Bronchial epithelial cell (primary cell): ENCODE measurements around the gene POLR3GL. TPM values are rescaled to one million over a fixed set of nuclear protein-coding genes. Genes with fewer than 3 reads are reported as not detected.

Source experiments
- DNase-seq: peaks from one replicate; pipeline ENCODE4 v3.0.0-alpha.2; 2010; ENCODE audit warnings: low read depth
- FAIRE-seq: peaks from 2 replicates; lab custom pipeline; 2011; peaks lifted over from hg19 to GRCh38; lab: Jason Lieb, UNC
- H3K27me3 ChIP-seq: 2 replicates; pipeline ENCODE4 v1.5.1; 2011; ENCODE audit warnings: low read length; ENCODE audit not compliant: control insufficient read depth, insufficient read depth
- H3K36me3 ChIP-seq: 2 replicates; pipeline ENCODE4 v1.5.1; 2011; ENCODE audit warnings: low read length; ENCODE audit not compliant: control insufficient read depth, insufficient read depth
- H3K4me3 ChIP-seq: 2 replicates; pipeline ENCODE4 v1.5.1; 2011; ENCODE audit warnings: mild to moderate bottlenecking, low read depth, low read length, control low read depth
- total RNA-seq: library from RNA; depleted of rRNA; stranded (reverse); fragments of >200 nt; gene quantifications from 2 replicates; pipeline ENCODE4 v1.2.1, GENCODE V29; 2014
- TF ChIP-seq, protein P1 (sequence below): IDR thresholded peaks from 2 replicates; pipeline ENCODE4 v1.5.1; 2011; ENCODE audit warnings: mild to moderate bottlenecking, moderate library complexity, low read length, control low read depth, inconsistent platforms; ENCODE audit not compliant: insufficient read depth, severe bottlenecking

Gene POLR3GL, protein sequence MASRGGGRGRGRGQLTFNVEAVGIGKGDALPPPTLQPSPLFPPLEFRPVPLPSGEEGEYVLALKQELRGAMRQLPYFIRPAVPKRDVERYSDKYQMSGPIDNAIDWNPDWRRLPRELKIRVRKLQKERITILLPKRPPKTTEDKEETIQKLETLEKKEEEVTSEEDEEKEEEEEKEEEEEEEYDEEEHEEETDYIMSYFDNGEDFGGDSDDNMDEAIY
- 4.7 and 11.0 TPM in 2 replicates for total RNA-seq

DNA sequence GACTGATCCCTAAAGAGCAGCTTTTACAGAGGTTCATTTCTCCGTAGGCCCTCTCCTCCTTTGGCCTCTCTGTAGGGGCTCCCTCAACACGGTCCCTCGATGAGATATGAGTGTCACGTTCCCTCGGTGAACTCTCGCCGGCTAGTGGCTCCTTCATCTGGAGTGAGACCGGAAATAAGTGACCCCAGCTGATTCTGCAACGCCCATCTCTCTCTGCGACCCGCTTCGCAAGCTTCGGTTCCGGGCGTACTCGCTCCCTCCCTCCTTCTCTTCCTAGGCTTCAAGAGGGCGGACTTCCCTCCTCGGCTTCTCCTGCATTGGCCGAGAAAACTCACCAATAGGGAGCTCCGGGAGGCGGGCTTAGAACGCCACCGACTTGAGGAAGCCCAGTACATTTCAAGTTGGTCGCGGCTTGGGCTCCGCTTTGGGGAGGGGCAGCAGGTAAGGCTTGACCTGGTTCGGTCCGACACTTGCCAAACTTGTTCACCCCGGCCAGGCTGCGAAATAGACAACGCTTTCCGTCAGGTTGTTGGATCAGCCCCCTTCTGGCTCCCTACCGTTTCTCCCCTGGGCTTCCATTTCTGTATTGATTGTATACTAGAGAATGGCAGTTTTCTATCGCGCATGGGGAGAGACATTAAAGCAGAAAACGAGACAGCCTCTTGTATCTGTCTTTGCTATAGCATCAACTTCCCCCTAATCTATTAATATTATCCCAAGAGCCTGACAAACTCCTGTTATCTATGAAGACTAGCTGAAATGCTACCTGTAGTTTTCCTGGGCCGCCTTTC, at the start of gene POLR3GL, which contains the start of gene ANKRD34A:
POLR3GL (plus strand) TSS at position 363 of the 791 bp plus-strand sequence. CDS start 10,176 bp downstream, outside the sequence.
ANKRD34A (minus strand) TSS at position 248 of the 791 bp plus-strand sequence. CDS start 2,816 bp downstream, outside the sequence.
- no peak for FAIRE-seq
- no peaks in the 10 kb centered on the region for H3K27me3 ChIP-seq
- peak; percentile 95 for DNase-seq
- TF ChIP-seq, protein P1, sequence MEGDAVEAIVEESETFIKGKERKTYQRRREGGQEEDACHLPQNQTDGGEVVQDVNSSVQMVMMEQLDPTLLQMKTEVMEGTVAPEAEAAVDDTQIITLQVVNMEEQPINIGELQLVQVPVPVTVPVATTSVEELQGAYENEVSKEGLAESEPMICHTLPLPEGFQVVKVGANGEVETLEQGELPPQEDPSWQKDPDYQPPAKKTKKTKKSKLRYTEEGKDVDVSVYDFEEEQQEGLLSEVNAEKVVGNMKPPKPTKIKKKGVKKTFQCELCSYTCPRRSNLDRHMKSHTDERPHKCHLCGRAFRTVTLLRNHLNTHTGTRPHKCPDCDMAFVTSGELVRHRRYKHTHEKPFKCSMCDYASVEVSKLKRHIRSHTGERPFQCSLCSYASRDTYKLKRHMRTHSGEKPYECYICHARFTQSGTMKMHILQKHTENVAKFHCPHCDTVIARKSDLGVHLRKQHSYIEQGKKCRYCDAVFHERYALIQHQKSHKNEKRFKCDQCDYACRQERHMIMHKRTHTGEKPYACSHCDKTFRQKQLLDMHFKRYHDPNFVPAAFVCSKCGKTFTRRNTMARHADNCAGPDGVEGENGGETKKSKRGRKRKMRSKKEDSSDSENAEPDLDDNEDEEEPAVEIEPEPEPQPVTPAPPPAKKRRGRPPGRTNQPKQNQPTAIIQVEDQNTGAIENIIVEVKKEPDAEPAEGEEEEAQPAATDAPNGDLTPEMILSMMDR: no peak
- H3K4me3 ChIP-seq: peak within 1 kb of the TSS; percentile 67
- H3K36me3 ChIP-seq: no peaks in the 10 kb centered on the region

DNA sequence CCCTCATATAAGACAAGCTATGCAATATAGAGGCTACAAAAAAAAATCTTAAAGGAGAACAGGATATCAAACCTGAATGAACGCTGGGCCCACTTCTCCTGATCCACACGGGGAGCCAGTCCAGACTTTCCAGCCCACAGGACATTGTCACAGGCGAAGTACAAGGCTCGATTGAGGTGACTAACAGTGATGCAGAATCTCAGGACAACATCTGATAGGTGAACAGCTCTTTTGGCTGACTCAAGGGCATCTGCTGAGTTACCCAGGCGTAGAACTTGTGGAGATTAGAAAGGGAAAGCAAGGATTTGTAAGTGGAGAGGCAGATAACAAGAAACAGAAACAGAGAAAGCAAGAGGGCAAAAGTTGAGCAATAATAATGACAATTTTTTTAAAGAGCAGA, 47.7 kb upstream of the POLR3GL start:
- DNase-seq (no peak), FAIRE-seq (no peak)
- TF ChIP-seq, protein P1: no peak
- Histone ChIP-seq H3K4me3 (no peak overlapping the region), H3K36me3 (peaks cover 7% of the 10 kb centered on the region), H3K27me3 (no peaks in the 10 kb centered on the region)

DNA sequence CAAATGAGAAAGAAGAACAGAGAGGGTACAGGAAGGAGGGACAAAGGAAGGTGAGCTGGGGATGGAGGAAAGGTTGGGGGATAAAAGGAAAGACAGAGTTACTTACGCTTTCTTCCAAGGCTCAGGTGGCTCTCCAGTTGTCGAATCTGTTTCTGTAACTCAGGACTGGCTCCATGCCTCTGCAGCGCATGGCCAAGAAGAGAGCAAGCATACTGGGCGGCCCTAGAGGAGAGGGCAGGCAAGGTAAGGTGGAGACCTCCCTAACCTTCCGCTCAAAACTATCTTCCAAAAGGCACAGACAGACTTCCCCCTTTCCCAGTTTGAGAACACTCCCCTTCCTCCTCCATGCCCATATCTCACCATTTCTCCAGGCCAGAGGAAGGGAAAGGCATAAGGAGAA, 46.9 kb upstream of the POLR3GL start:
- no peak for DNase-seq
- Histone ChIP-seq H3K4me3 (peak overlapping the region; percentile 96), H3K27me3 (no peaks in the 10 kb centered on the region), H3K36me3 (peaks cover 5% of the 10 kb centered on the region)
- no peak for FAIRE-seq
- TF ChIP-seq, protein P1: no peak

DNA sequence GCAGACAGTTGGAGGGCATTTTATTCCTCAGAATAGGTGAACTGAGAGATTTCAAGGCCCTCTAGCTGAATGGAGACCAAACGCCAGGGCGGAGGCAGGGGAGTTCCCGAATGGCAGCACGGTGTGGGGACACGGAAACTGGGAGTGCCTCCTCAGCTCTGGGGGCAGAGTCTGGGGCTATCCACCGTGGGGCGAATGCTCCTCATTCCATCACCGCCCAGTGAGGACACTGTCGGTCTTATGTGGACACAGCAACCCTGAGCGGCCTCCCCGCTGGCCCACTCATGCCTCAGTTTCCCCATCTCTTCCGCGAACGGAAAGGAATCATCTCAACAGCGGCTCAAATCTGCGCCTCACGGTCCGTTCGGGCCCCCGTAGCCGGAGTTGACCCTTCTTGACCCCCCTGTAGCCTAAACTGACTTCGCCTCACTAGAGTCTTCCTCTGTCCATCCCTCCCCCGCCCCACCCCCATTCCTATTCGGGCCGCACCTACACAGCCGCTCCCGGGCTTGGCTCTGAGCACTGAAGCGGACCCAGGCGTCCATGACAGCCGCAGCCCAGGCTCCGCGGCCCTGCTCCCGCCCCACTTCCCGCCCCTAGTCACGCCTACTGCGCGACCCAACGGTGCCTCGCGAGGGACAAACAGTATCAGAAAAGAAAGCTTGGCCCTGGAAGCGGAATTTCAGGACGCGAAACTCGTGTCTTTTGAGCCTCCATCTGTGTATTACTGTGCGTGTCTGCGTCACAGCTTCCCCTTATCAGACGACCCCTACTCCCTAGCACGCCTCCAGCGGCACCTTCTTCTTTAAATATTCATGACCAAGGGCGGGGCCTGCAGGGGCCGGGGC, 46.1 kb upstream of the POLR3GL start, which contains the start of gene PEX11B:
PEX11B (minus strand) TSS at position 574 of the 848 bp plus-strand sequence; CDS start at position 545, 29 bp downstream.
- Histone ChIP-seq H3K27me3 (no peaks in the 10 kb centered on the region), H3K4me3 (peak within 1 kb of the TSS; percentile 96), H3K36me3 (peaks cover 5% of the 10 kb centered on the region)
- FAIRE-seq: no peak
- TF ChIP-seq, protein P1: no peak
- peak; percentile 78 for DNase-seq
